CD4-positive, alpha-beta T cell treated with Interleukin-12 subunit alpha and Interleukin-12 subunit beta, for 1 hour (primary cell): ENCODE data around the gene ZNF554.

Source experiments
- DNase-seq: peaks from one replicate; pipeline ENCODE4 v3.0.0-alpha.2; 2020

The ZNF554 gene

GRCh38 chr19:2819540-2820111, at the start of gene ZNF554:
Gene ZNF554, plus strand, starts transcription at chr19:2819868. Its CDS starts 204 bp downstream, at chr19:2820072.
- peak; percentile 97 for DNase-seq

GRCh38 chr19:2770055-2771013, 49.3 kb upstream of the ZNF554 start:
- DNase-seq = no peak

DNA sequence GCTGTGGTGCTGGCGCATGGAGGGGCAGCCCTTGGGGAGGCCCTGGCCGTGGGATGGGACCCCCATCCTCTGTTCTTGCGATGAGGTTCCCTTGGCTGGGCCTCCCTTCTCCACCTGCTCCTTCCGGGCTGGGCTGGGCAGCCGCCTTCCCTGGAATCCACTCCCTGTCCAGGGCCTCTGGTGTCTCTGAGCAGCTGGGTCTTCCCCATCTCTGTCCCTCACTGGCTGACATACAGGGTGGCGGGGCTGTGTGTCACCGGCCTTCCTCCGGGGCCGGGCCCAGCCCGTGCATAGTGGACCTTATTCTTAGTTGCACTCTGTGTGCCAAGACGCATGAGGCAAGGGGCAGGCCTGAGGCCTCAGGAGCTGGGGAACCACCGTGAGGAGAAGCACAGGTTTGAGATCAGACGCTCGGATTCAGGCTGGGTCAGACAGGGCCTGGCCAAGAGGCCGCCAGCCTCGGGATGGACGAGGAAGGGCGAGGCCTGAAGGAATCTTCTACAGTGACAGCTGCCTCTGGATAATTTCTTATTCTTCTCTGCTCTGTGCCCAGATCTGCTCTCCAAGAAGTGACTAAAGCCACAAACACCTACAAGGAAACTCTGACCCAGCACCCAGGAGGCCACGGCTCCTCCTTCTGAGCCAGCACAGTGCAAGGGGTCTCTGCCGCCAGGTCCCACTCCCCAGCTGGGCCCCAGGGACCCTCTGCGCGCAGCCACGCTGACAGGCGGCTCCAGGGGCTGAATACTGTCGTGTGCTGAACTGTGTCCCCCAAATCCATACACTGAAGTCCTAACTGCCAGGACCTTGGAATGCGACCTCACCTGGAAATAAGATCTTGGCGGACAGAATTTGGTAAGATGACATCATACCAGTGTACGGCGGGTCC, 47.6 kb upstream of the ZNF554 start:
- no peak for DNase-seq

GRCh38 chr19:2774083-2774679, 45.5 kb upstream of the ZNF554 start:
- no peak for DNase-seq

GRCh38 chr19:2774953-2775555, 44.6 kb upstream of the ZNF554 start:
- peak; percentile 27 for DNase-seq

DNA sequence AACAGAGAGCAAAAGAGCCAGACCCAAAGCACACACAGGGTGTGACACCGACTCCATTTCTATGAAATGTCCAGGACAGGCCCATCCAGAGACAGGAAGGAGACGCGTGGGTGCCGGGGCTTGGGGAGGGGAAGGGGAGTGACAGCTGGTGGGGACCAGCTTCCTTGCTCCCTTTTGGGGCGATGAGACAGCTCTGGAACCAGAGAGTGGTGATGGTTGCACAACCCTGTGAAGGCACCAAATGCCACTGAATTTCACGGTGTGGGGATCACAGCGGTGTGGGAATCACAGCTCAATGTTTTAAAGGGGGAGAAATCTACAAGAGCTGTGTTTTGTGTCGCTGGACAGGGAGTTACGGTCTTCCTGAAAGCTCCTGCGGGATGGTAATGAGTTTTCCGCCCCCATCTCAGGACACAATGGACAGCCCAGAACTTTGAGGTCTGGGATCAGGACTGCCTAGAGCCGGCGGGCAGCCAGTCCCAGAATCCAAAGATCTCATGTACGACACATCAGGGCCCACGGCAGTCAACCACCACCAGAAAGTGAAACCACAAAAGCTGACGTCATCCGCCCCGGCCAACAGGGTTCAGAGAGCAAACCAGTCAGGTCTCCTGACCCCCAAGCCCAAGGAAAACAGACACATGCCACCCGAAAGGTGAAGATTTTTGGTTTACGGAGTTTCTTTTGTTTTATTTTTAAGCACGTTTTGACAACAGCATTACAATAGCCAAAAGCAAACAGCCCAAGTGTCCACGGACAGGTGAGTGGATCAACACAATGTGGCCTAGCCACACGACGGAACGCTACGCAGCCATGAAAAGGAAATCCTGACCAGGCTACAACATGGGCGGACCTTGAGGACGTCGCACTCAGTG, 43.9 kb upstream of the ZNF554 start:
- peak; percentile 73 for DNase-seq

- DNase-seq = no peak
These were observed 41.5 kb upstream of the ZNF554 start for GRCh38 chr19:2777952-2778683.

GRCh38 chr19:2779121-2779740, 40.4 kb upstream of the ZNF554 start:
- no peak for DNase-seq

DNA sequence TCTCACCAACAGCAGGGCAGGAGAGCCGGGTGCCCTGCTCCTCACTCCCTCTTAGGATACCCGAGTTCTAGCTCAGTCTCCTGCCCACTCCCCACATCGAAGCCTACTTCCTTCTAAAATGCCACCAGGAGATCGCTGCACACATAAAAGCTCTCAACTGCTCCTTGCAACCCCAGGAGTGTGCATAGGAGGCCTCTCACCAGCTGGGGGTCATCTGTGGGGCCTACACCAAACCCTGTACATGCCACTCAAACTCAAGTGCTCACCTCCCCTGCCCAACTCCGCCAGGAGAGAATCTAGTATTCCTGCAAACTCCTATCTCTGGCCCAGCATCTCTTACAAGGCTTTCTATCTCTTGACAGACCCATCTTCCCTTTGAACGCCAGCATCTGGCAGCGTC, 39.4 kb upstream of the ZNF554 start:
- no peak for DNase-seq

DNA sequence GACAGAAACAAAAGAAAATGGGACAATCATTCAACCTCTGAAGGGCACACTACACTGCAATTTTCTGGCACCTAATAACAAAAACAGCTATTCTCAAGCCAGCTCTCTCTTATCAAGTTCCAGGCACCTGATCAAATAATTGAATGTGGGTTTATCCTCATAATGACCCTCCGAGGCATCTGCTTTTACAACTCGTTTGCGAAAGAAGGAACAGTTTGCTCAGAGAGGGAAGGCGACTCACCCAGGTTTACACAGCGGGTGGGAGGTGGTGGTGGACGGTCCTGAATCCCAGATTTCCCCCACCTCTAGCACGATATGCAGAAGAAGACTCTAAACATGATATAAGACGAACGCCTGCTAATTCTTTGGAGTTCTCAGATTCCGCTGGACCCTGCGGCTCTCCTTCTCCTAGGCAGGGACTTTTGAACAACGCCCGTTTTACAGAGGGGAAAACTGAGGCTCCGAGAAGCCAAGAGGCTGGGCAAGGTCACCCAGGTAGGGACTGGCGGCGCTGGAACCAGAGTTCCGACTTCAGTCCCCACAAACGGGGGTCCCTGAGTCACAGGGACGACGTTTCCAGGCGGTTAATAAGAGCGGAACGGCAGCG, 37.2 kb upstream of the ZNF554 start:
- DNase-seq = no peak

- peak; percentile 98 for DNase-seq
These were observed 36.5 kb upstream of the ZNF554 start, which contains the start of gene SGTA for GRCh38 chr19:2782936-2783780. Gene SGTA, minus strand, starts transcription at chr19:2783273. Its CDS starts 14,205 bp downstream, at chr19:2769068.

DNA sequence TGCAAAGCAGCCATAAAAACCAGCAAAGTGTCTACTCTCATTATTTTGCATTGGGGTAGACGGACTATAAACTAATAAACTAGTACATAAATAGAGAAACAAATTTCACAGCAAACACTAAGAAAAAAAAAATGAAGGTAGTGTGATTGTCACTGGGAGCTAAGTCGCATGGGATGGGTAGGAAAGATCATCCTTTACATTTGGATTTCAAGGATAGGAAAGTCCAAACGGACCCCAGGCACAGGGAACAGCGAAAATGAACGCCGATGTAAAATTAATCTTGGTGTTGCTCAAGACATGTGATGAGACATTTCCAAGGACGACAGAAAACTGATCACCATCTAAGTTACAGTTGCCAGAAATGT, 35.9 kb upstream of the ZNF554 start:
- DNase-seq = no peak

GRCh38 chr19:2785244-2785997, 34.2 kb upstream of the ZNF554 start, which contains the start of gene THOP1:
Gene THOP1, plus strand, starts transcription at chr19:2785503. Its CDS starts 160 bp downstream, at chr19:2785663.
- peak; percentile 98 for DNase-seq

GRCh38 chr19:2787115-2787514, 32.6 kb upstream of the ZNF554 start:
- no peak for DNase-seq

GRCh38 chr19:2788237-2788636, 31.4 kb upstream of the ZNF554 start:
- DNase-seq = no peak

DNA sequence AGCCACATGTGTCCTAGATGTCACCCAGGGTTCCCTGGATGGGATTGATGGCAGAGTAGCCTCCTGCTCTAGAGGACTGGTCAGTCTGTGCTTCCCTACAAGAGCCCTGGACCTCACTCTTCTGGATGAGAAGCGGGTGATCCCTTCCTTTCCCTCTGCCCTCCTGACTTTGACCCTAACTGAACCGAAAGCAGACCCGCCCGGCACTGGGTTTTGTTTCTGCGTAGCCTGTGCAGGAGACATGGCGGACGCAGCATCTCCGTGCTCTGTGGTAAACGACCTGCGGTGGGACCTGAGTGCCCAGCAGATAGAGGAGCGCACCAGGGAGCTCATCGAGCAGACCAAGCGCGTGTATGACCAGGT, 29.5 kb upstream of the ZNF554 start:
- DNase-seq = no peak

- DNase-seq = no peak
These were observed 29.0 kb upstream of the ZNF554 start for GRCh38 chr19:2790557-2791271.
